Measurements from ENCODE around the gene SLC26A6. TPM values are rescaled to one million over a fixed set of nuclear protein-coding genes. Genes with fewer than 3 reads are reported as not detected.

SLC26A6 gene
- total and polyA plus RNA-seq, 2 donors (not counting 1 experiment from before 2014, with no cell fraction given), result 22.5 to 26.7 TPM

Small RNAs within 50 kb of the gene (small RNA-seq; reads per million reads assigned to genes)
- not detected for gene AC141002.1 (ENCODE audit: insufficient read length, low read depth, low replicate concordance)

Other genes starting within 250 kb of the SLC26A6 start
- gene PLXNB1, start 205.4 kb downstream of the SLC26A6 start, total RNA-seq, result 3.9 and 5.0 TPM in 2 replicates
- gene PLXNB1, start 205.4 kb downstream of the SLC26A6 start, polyA plus RNA-seq, result 0.95 and 1.6 TPM in 2 replicates
- 5.0 and 6.2 TPM in 2 replicates for gene CCDC51, start 195.3 kb downstream of the SLC26A6 start, total RNA-seq
- gene CCDC51, start 195.3 kb downstream of the SLC26A6 start, polyA plus RNA-seq, result 4.5 and 5.9 TPM in 2 replicates
- gene TMA7, start 195.2 kb downstream of the SLC26A6 start, total RNA-seq, result 185 and 194 TPM in 2 replicates
- 169 and 191 TPM in 2 replicates for gene TMA7, start 195.2 kb downstream of the SLC26A6 start, polyA plus RNA-seq
- gene ATRIP, start 188.7 kb downstream of the SLC26A6 start, total RNA-seq, result 11.6 and 14.3 TPM in 2 replicates
- gene ATRIP, start 188.7 kb downstream of the SLC26A6 start, polyA plus RNA-seq, result 10.5 and 12.6 TPM in 2 replicates
- gene SHISA5, start 131.3 kb downstream of the SLC26A6 start, total RNA-seq, result 145 and 147 TPM in 2 replicates
- 133 and 183 TPM in 2 replicates for gene SHISA5, start 131.3 kb downstream of the SLC26A6 start, polyA plus RNA-seq
- gene PFKFB4, start 78.7 kb downstream of the SLC26A6 start, total RNA-seq, result 3.2 and 3.3 TPM in 2 replicates
- 1.3 and 1.7 TPM in 2 replicates for gene PFKFB4, start 78.7 kb downstream of the SLC26A6 start, polyA plus RNA-seq
- gene UCN2, start 71.7 kb downstream of the SLC26A6 start, total RNA-seq, result not detected in 2 replicates
- not detected in 2 replicates for gene UCN2, start 71.7 kb downstream of the SLC26A6 start, polyA plus RNA-seq
- 2.1 and 3.3 TPM in 2 replicates for gene COL7A1, start 40.1 kb downstream of the SLC26A6 start, total RNA-seq
- gene COL7A1, start 40.1 kb downstream of the SLC26A6 start, polyA plus RNA-seq, result 0.75 and 2.9 TPM in 2 replicates
- 98.9 and 99.9 TPM in 2 replicates for gene UQCRC1, start 25.8 kb downstream of the SLC26A6 start, total RNA-seq
- gene UQCRC1, start 25.8 kb downstream of the SLC26A6 start, polyA plus RNA-seq, result 132 and 195 TPM in 2 replicates
- not detected in 2 replicates for gene TMEM89, start 13.7 kb downstream of the SLC26A6 start, total RNA-seq
- gene TMEM89, start 13.7 kb downstream of the SLC26A6 start, polyA plus RNA-seq, result not detected in 2 replicates
- 2.5 and 2.8 TPM in 2 replicates for gene CELSR3, start 27.4 kb upstream of the SLC26A6 start, total RNA-seq
- 1.2 and 2.4 TPM in 2 replicates for gene CELSR3, start 27.4 kb upstream of the SLC26A6 start, polyA plus RNA-seq
- gene NCKIPSD, start 50.5 kb upstream of the SLC26A6 start, total RNA-seq, result 19.1 and 19.7 TPM in 2 replicates
- gene NCKIPSD, start 50.5 kb upstream of the SLC26A6 start, polyA plus RNA-seq, result 14.6 and 24.6 TPM in 2 replicates
- 138 and 140 TPM in 2 replicates for gene IP6K2, start 81.8 kb upstream of the SLC26A6 start, total RNA-seq
- gene IP6K2, start 81.8 kb upstream of the SLC26A6 start, polyA plus RNA-seq, result 132 and 158 TPM in 2 replicates
- gene PRKAR2A, start 212.4 kb upstream of the SLC26A6 start, total RNA-seq, result 25.0 and 27.5 TPM in 2 replicates
- gene PRKAR2A, start 212.4 kb upstream of the SLC26A6 start, polyA plus RNA-seq, result 4.3 and 6.0 TPM in 2 replicates

Data from B cell (primary cell).